Gastroesophageal sphincter (tissue), 4 donors: ENCODE measurements around the gene CTSA. TPM values are rescaled to one million over a fixed set of nuclear protein-coding genes. Genes with fewer than 3 reads are reported as not detected.

Experiments used
- ATAC-seq: fragments of 150-250 bp; one replicate; pipeline ENCODE4 v1.9.1; 2016; ENCODE audit warnings: mild to moderate bottlenecking, moderate library complexity
- H3K27ac ChIP-seq, 4 donors: fragments of 200-600 bp; sonication (generic) in 3 of 4; 1 replicate in 3 of 4; 2 replicates in 1 of 4; pipeline ENCODE4 v1.5.1; 2016 to 2019
- H3K27me3 ChIP-seq: fragments of 200-600 bp; sonication (generic); one replicate; pipeline ENCODE4 v1.5.1; 2019
- H3K36me3 ChIP-seq, 2 donors: fragments of 200-600 bp; sonication (generic); one replicate each; pipeline ENCODE4 v1.5.1; 2019; ENCODE audit warnings: control low read depth in 1 of 2
- H3K4me1 ChIP-seq, 3 donors: fragments of 200-600 bp; sonication (generic); 1 replicate in 2 of 3; 2 replicates in 1 of 3; pipeline ENCODE4 v1.5.1; 2016 to 2019; ENCODE audit warnings: control low read depth in 2 of 3
- H3K4me3 ChIP-seq, 2 donors: fragments of 200-600 bp; sonication (generic); one replicate each; pipeline ENCODE4 v1.5.1; 2019; ENCODE audit warnings: mild to moderate bottlenecking in 1 of 2, moderate library complexity in 1 of 2
- H3K9me3 ChIP-seq, 3 donors: fragments of 200-600 bp; sonication (generic); one replicate each; pipeline ENCODE4 v1.5.1; 2017 to 2019; ENCODE audit warnings: control low read depth in 2 of 3
- EP300 ChIP-seq: sonication (generic); formaldehyde crosslinking; IDR thresholded peaks from one replicate; pipeline ENCODE4 v1.6.1; 2017; ENCODE audit warnings: antibody characterized with exemption, mild to moderate bottlenecking
- POLR2A ChIP-seq, 2 donors: fragments of 450-650 bp; IDR thresholded peaks; one replicate each; pipeline ENCODE4 v1.6.1; 2017; ENCODE audit warnings: antibody characterized with exemption in 2 of 2, mild to moderate bottlenecking in 2 of 2, moderate library complexity in 1 of 2
- POLR2AphosphoS5 ChIP-seq: sonication (generic); formaldehyde crosslinking; IDR thresholded peaks from one replicate; pipeline ENCODE4 v1.6.1; 2017; ENCODE audit warnings: antibody characterized with exemption
- WGBS, 2 donors: methylation state at CpG; one replicate each; pipeline ENCODE4 v1.1.5; 2018; ENCODE audit warnings: low coverage in 1 of 2; 5-methylcytosine and 5-hydroxymethylcytosine counted together
- total RNA-seq, 4 donors: library from RNA; depleted of rRNA; stranded (reverse); fragments of >200 nt; gene quantifications; one replicate each; pipeline ENCODE4 v1.1.0, GENCODE V29; 2016
- TF ChIP-seq, protein P1 (sequence below), 4 experiments: fragments of 200-600 bp in 2 of 4; fragments of 450-650 bp in 2 of 4; sonication (generic) in 1 of 4; IDR thresholded peaks; one replicate each; pipeline ENCODE4 v1.5.1; 2017 to 2019; ENCODE audit warnings: antibody characterized with exemption in 4 of 4, mild to moderate bottlenecking in 2 of 4, moderate library complexity in 2 of 4

CTSA gene
- total RNA-seq, 4 donors from 2014 or later, result 36.4 to 73.0 (median 56.6) TPM

DNA sequence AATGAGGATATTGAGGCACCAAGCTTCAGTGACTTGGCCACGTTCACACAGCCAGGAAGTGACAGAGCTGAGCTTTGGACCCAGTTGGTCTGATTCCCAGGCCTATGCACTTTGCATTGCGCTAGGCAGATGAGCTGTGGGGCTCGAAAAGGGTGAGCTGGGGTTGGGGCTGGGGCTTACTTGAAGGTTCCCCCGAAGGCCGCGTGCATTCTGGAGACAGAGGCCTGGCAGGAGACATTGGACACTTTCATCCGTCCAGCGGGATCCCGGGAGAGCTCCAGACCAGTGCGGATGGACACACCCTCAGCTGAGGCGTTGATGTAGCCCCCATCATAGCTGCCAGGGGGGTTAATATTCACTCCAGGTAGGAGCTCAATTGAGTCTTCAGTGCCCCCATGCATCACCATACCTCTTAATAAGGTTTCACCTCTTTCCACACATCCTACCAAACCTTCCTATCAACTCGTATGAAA, 18.2 kb downstream of the CTSA start:
- no peak for ATAC-seq
- WGBS, 2 donors, result 82 to 83% methylated on average over 2 to 8 of the region's 12 CpGs
- H3K4me3 ChIP-seq, result no peak overlapping the region
- H3K27ac ChIP-seq, result peak overlapping the region in 1 of 4 donors; percentile 89
- peaks cover 19% of the 10 kb centered on the region for H3K27me3 ChIP-seq
- TF ChIP-seq, protein P1, sequence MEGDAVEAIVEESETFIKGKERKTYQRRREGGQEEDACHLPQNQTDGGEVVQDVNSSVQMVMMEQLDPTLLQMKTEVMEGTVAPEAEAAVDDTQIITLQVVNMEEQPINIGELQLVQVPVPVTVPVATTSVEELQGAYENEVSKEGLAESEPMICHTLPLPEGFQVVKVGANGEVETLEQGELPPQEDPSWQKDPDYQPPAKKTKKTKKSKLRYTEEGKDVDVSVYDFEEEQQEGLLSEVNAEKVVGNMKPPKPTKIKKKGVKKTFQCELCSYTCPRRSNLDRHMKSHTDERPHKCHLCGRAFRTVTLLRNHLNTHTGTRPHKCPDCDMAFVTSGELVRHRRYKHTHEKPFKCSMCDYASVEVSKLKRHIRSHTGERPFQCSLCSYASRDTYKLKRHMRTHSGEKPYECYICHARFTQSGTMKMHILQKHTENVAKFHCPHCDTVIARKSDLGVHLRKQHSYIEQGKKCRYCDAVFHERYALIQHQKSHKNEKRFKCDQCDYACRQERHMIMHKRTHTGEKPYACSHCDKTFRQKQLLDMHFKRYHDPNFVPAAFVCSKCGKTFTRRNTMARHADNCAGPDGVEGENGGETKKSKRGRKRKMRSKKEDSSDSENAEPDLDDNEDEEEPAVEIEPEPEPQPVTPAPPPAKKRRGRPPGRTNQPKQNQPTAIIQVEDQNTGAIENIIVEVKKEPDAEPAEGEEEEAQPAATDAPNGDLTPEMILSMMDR (IDR thresholded peaks at IDR 0.05), result no peak
- no peaks in the 10 kb centered on the region for H3K9me3 ChIP-seq
- peaks cover 0 to 28% of the 10 kb centered on the region in 2 donors for H3K36me3 ChIP-seq
- peaks cover 0 to 23% (median 5%) of the 10 kb centered on the region in 3 donors for H3K4me1 ChIP-seq

DNA sequence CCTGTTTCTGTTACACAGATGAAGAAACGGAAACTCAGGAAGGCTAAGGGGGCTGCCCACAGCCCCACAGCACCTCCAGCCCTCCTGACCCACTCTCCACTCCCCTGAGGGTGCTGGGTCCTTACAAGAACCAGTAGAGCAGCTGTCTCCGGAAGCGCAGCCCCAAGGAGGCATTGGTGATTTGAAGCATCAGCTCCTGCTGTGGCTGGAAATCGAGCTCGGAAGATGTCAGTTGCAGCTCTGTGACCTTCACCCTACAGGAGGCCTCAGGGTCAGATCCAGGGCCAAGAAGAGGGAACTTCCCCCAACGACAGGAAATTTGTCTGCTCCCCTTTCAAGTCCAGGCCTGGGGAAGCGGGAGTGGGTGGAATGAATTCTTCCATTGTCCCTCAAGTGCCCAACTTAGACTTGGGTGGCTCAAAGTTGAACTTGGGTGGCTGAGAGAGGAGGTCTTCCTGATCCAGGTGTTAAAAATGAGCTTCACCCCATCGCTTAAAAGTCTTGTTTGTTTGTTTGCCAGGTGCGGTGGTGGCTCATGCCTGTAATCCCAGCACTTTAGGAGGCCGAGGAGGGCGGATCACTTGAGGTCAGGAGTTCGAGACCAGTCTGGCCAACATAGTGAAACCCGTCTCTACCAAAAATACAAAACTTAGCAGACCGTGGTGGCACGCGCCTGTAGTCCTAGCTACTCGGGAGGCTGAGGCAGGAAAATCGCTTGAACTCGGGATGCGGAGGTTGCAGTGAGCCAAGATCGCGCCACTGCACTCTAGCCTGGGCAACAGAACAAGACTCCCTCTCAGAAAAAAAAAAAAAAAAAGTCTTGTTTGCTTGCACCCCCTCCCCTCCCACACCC, 18.9 kb downstream of the CTSA start:
- H3K27me3 ChIP-seq, result peaks cover 19% of the 10 kb centered on the region
- no peak for ATAC-seq
- H3K9me3 ChIP-seq, result no peaks in the 10 kb centered on the region
- TF ChIP-seq EP300, result no peak
- TF ChIP-seq, protein P1 (IDR thresholded peaks at IDR 0.05), result no peak
- TF ChIP-seq POLR2A (IDR thresholded peaks at IDR 0.05), result no peak
- H3K4me1 ChIP-seq, result peaks cover 0 to 23% (median 5%) of the 10 kb centered on the region in 3 donors
- peak overlapping the region in 1 of 2 donors; percentile 60 for H3K4me3 ChIP-seq
- H3K36me3 ChIP-seq, result peaks cover 0 to 22% of the 10 kb centered on the region in 2 donors
- WGBS, 2 donors, result 40 to 56% methylated on average over 1 to 12 of the region's 22 CpGs
- peak overlapping the region in 3 of 4 donors; percentile 54 to 89 (median 82) for H3K27ac ChIP-seq

DNA sequence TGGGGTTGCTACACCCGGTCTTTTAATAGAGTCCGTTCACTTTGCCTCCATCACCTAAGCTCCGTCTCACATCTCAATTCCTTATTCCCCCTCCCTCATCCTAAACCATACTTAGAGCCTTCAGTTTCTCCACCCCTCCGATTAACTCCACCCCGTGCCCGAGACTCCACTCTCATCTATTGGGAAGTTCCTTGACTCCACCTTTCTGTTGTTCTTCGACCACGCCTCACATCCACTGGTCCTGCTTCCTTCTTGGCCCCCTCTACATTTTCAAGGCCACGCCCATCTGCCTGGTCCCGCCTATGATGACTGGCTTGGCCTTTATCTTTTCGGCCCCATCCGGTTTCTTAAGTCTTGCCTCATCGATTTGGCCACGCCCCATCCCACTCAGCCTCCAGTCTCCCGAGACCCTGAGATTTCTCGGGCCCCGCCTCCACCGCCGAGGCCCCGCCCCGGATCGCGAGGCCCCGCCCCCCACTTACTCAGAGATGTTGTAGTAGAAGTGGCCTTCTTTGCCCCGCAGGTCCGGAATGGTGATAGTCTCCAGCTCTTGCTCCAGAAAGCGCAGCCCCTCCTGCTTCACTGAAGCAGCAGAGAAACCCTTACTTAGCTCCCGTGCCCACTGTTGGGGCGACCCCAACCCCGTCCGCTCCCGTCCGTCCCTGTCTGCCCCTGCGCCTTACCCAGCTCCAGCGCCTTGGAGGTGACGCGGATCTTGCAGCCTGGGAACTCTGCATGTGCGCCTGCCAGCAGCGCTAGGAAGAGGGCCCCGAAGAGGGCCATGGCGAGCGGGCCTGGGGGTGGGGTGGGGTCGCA, 19.7 kb downstream of the CTSA start:
- WGBS, 2 donors, result 2 to 6% methylated on average over 17 to 23 of the region's 43 CpGs
- H3K9me3 ChIP-seq, result no peaks in the 10 kb centered on the region
- peak; percentile 93 for ATAC-seq
- H3K36me3 ChIP-seq, result peaks cover 0 to 13% of the 10 kb centered on the region in 2 donors
- peaks cover 23% of the 10 kb centered on the region for H3K27me3 ChIP-seq
- peaks cover 0 to 23% (median 5%) of the 10 kb centered on the region in 3 donors for H3K4me1 ChIP-seq
- TF ChIP-seq POLR2AphosphoS5, result peak; percentile 65
- TF ChIP-seq, protein P1 (IDR thresholded peaks at IDR 0.05), result no peak
- TF ChIP-seq EP300, result no peak
- TF ChIP-seq POLR2A (IDR thresholded peaks at IDR 0.05), result peak; percentile 23 to 69
- H3K4me3 ChIP-seq, result peak overlapping the region; percentile 34 to 60
- H3K27ac ChIP-seq, result peak overlapping the region; percentile 2 to 89 (median 85)

DNA sequence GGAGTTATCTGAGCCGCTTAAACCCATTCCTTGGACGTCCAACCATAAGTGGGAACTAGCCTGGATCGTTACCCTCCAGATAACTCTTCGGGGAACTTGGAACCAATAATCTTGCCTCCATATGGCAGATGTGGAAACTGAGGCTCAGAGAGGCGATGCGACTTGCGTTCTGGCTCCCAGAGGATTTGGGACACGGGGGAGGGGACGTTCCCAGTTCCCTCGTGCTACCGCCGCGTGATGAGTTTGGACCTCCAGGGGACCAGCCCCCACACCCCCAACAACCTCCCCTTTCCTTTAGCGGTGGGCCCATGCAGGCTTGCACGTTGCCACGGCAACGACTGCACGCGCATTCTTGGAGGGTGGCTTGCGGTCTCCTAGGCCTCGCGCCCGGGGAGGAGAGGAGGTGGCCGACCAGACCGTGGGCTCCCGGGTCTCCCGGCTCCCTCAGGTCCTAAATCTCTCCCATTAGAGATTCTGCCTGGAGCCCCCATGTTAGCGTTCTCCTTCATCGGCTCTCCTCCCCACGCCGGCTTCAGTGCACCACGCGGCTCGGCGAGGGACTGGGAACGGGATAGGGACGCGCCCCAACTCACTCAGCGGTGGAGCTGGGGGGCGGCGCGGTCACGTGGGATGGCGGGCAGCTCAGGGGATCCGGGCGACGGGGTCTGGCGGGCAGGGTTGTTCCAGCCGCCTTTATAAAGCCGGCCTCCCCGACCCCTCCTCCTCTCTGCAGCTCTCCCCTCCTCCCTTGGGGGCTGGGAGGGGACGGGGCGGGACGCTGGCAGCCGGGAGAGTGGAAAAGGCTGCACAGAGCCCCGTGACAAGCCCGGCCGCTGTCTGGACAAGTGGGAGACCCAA, 20.6 kb downstream of the CTSA start, which contains the start of gene PLTP:
Gene PLTP, minus strand, starts transcription at position 670 of the 858 bp plus-strand sequence. CDS start 703 bp downstream, outside the sequence.
- TF ChIP-seq, protein P1 (IDR thresholded peaks at IDR 0.05), result no peak
- TF ChIP-seq EP300 (no peak), POLR2A (IDR thresholded peaks at IDR 0.05) (peak; percentile 68 to 88), POLR2AphosphoS5 (peak; percentile 56)
- H3K27me3 ChIP-seq, result peaks cover 23% of the 10 kb centered on the region
- 0 to 1% methylated on average over 4 to 13 of the region's 58 CpGs for WGBS, 2 donors
- H3K4me1 ChIP-seq, result peaks cover 0 to 23% (median 5%) of the 10 kb centered on the region in 3 donors
- ATAC-seq, result peak; percentile 35
- H3K36me3 ChIP-seq, result peaks cover 0 to 6% of the 10 kb centered on the region in 2 donors
- peak within 1 kb of the TSS; percentile 34 to 60 for H3K4me3 ChIP-seq
- H3K27ac ChIP-seq, result peak within 1 kb of the TSS; percentile 2 to 89 (median 85)
- H3K9me3 ChIP-seq, result no peaks in the 10 kb centered on the region
